ENCODE data around the gene ZNF136. TPM values are rescaled to one million over a fixed set of nuclear protein-coding genes. Genes with fewer than 3 reads are reported as not detected.

Gene ZNF136
- total RNA-seq, 1 donor from 2014 or later, result 4.5 TPM

- H3K4me3 ChIP-seq (ENCODE audit: low read depth, low read length), result no peak overlapping the region
- TF ChIP-seq CTCF (IDR thresholded peaks at IDR 0.05; ENCODE audit: insufficient read depth, low read length, severe bottlenecking), result no peak
- no peaks in the 10 kb centered on the region for H3K27me3 ChIP-seq (ENCODE audit: control insufficient read depth, insufficient read depth, low read length)
- DNase-seq (ENCODE audit: low read depth) (no peak), FAIRE-seq (no peak)
- H3K36me3 ChIP-seq (ENCODE audit: control insufficient read depth, insufficient read depth, low read length), result no peaks in the 10 kb centered on the region
Measured at GRCh38 chr19:12232961-12233360, 70.1 kb downstream of the ZNF136 start.

- no peak overlapping the region for H3K4me3 ChIP-seq (ENCODE audit: low read depth, low read length)
- H3K36me3 ChIP-seq (ENCODE audit: control insufficient read depth, insufficient read depth, low read length), result no peaks in the 10 kb centered on the region
- no peak for DNase-seq (ENCODE audit: low read depth)
- FAIRE-seq, result no peak
- H3K27me3 ChIP-seq (ENCODE audit: control insufficient read depth, insufficient read depth, low read length), result no peaks in the 10 kb centered on the region
- no peak for TF ChIP-seq CTCF (IDR thresholded peaks at IDR 0.05; ENCODE audit: insufficient read depth, low read length, severe bottlenecking)
Measured at GRCh38 chr19:12237143-12237839, 74.4 kb downstream of the ZNF136 start.

Other genes with a start within 250 kb of the ZNF136 start
- 9.5 and 10.0 TPM in 2 replicates for gene ZNF700, start 238.0 kb upstream of the ZNF136 start, total RNA-seq
- gene ZNF763, start 198.1 kb upstream of the ZNF136 start, total RNA-seq, result 0.79 and 1.3 TPM in 2 replicates
- gene ZNF433, start 127.4 kb upstream of the ZNF136 start, total RNA-seq, result 5.5 and 8.8 TPM in 2 replicates
- gene ZNF878, start 110.1 kb upstream of the ZNF136 start, total RNA-seq, result 0.13 TPM in 1 of 2 replicates, not detected in the other
- gene ZNF844, start 98.4 kb upstream of the ZNF136 start, total RNA-seq, result 1.6 and 4.1 TPM in 2 replicates
- 3.2 and 5.2 TPM in 2 replicates for gene ZNF20, start 22.7 kb upstream of the ZNF136 start, total RNA-seq
- 5.0 and 8.7 TPM in 2 replicates for gene ZNF625, start 6.4 kb upstream of the ZNF136 start, total RNA-seq
- gene ZNF44, start 131.8 kb downstream of the ZNF136 start, total RNA-seq, result 7.4 and 10.5 TPM in 2 replicates
- 2.4 and 4.6 TPM in 2 replicates for gene ZNF563, start 170.5 kb downstream of the ZNF136 start, total RNA-seq
- gene ZNF442, start 202.6 kb downstream of the ZNF136 start, total RNA-seq, result 3.9 and 6.3 TPM in 2 replicates
- 2.6 and 2.7 TPM in 2 replicates for gene ZNF799, start 238.2 kb downstream of the ZNF136 start, total RNA-seq